HG03196 (cell line): Measurements from ENCODE around the gene AFF2.
"Not testable (repeated sequence)": the region's sequence is repeated elsewhere in the genome, so short reads cannot be mapped to it uniquely, and the experiment has no call there.

Experiments
- ATAC-seq: cut with Tn5 transposase; IDR thresholded peaks from one replicate; pipeline ENCODE4 v1.9.1; 2021; ENCODE audit not compliant: unreplicated experiment

AFF2 gene

GRCh38 chrX:148632444-148632843 lies 132.0 kb downstream of the AFF2 start:
- ATAC-seq, result no peak

GRCh38 chrX:148633218-148633908 lies 132.9 kb downstream of the AFF2 start:
- ATAC-seq, result no peak

- no peak for ATAC-seq
Measured at GRCh38 chrX:148634591-148634990, 134.2 kb downstream of the AFF2 start.

GRCh38 chrX:148643460-148643859 lies 143.0 kb downstream of the AFF2 start:
- ATAC-seq, result no peak

- ATAC-seq, result no peak
Measured at GRCh38 chrX:148647651-148648050, 147.2 kb downstream of the AFF2 start.

- no peak for ATAC-seq
Measured at GRCh38 chrX:148649145-148649795, 148.9 kb downstream of the AFF2 start.

- no peak for ATAC-seq
Measured at GRCh38 chrX:148658115-148658730, 157.8 kb downstream of the AFF2 start.

- no peak for ATAC-seq
Measured at GRCh38 chrX:148659481-148659880, 159.1 kb downstream of the AFF2 start.

GRCh38 chrX:148661035-148661434 lies 160.6 kb downstream of the AFF2 start:
- no peak for ATAC-seq

- ATAC-seq, result no peak
Measured at GRCh38 chrX:148662014-148662413, 161.6 kb downstream of the AFF2 start.

GRCh38 chrX:148664171-148664570 lies 163.8 kb downstream of the AFF2 start:
- ATAC-seq, result no peak

- no peak for ATAC-seq
Measured at GRCh38 chrX:148664995-148665394, 164.6 kb downstream of the AFF2 start.

GRCh38 chrX:148669175-148669574 lies 168.8 kb downstream of the AFF2 start:
- not testable (repeated sequence) for ATAC-seq

- ATAC-seq, result no peak
Measured at GRCh38 chrX:148670277-148670676, 169.9 kb downstream of the AFF2 start.

- no peak for ATAC-seq
Measured at GRCh38 chrX:148672517-148672916, 172.1 kb downstream of the AFF2 start.

- no peak for ATAC-seq
Measured at GRCh38 chrX:148681605-148682004, 181.2 kb downstream of the AFF2 start.

GRCh38 chrX:148682206-148682605 lies 181.8 kb downstream of the AFF2 start:
- no peak for ATAC-seq

- no peak for ATAC-seq
Measured at GRCh38 chrX:148691456-148691855, 191.0 kb downstream of the AFF2 start.

GRCh38 chrX:148695255-148695654 lies 194.8 kb downstream of the AFF2 start:
- no peak for ATAC-seq

- ATAC-seq, result no peak
Measured at GRCh38 chrX:148698221-148698620, 197.8 kb downstream of the AFF2 start.

GRCh38 chrX:148700021-148700420 lies 199.6 kb downstream of the AFF2 start:
- ATAC-seq, result no peak

- no peak for ATAC-seq
Measured at GRCh38 chrX:148713981-148714380, 213.6 kb downstream of the AFF2 start.
